Body of pancreas (tissue), 4 donors: ENCODE results near the gene DNM2.

Experiments used
- POLR2A ChIP-seq, 3 donors: fragments of 450-650 bp; IDR thresholded peaks; one replicate each; pipeline ENCODE4 v1.6.1; 2016; ENCODE audit warnings: antibody characterized with exemption in 3 of 3, mild to moderate bottlenecking in 2 of 3
- TF ChIP-seq, protein P1 (sequence below), 7 experiments: fragments of 450-650 bp in 4 of 7; fragments of 200-600 bp in 3 of 7; sonication (generic) in 3 of 7; IDR thresholded peaks; one replicate each; pipeline ENCODE4 v1.5.1; 2016 to 2019; ENCODE audit warnings: antibody characterized with exemption in 7 of 7

- TF ChIP-seq, protein P1, sequence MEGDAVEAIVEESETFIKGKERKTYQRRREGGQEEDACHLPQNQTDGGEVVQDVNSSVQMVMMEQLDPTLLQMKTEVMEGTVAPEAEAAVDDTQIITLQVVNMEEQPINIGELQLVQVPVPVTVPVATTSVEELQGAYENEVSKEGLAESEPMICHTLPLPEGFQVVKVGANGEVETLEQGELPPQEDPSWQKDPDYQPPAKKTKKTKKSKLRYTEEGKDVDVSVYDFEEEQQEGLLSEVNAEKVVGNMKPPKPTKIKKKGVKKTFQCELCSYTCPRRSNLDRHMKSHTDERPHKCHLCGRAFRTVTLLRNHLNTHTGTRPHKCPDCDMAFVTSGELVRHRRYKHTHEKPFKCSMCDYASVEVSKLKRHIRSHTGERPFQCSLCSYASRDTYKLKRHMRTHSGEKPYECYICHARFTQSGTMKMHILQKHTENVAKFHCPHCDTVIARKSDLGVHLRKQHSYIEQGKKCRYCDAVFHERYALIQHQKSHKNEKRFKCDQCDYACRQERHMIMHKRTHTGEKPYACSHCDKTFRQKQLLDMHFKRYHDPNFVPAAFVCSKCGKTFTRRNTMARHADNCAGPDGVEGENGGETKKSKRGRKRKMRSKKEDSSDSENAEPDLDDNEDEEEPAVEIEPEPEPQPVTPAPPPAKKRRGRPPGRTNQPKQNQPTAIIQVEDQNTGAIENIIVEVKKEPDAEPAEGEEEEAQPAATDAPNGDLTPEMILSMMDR (IDR thresholded peaks at IDR 0.05), result no peak
- no peak for TF ChIP-seq POLR2A (IDR thresholded peaks at IDR 0.05)
These were observed 84.6 kb downstream of the DNM2 start for GRCh38 chr19:10802479-10802878.
